H1 (cell line): ENCODE results near the gene ENKUR. TPM values are rescaled to one million over a fixed set of nuclear protein-coding genes. Genes with fewer than 3 reads are reported as not detected.

ENCODE experiments used
- BRCA1 ChIP-seq: IDR thresholded peaks from 2 replicates; pipeline ENCODE4 v1.6.1; 2012; ENCODE audit warnings: low read depth, low read length, improper control_type of control experiment
- CHD1 ChIP-seq: IDR thresholded peaks from 2 replicates; pipeline ENCODE4 v1.6.1; 2012; ENCODE audit warnings: low read depth, low read length, improper control_type of control experiment
- CREB1 ChIP-seq: IDR thresholded peaks from 2 replicates; pipeline ENCODE4 v1.6.1; 2012; ENCODE audit warnings: inconsistent platforms
- FOSL1 ChIP-seq: IDR thresholded peaks from 2 replicates; pipeline ENCODE4 v1.6.1; 2011; ENCODE audit warnings: mild to moderate bottlenecking, low read depth, low read length, moderate library complexity; ENCODE audit not compliant: insufficient read depth
- HDAC2 ChIP-seq, 2 experiments: fragments of 300-600 bp in 1 of 2; sonication (generic) in 1 of 2; IDR thresholded peaks; 2 replicates each; pipeline ENCODE4 v1.6.1; 2011 to 2012; ENCODE audit warnings: low read depth in 2 of 2, low read length in 2 of 2, mild to moderate bottlenecking in 2 of 2, moderate library complexity in 2 of 2, borderline replicate concordance in 1 of 2, inconsistent platforms in 1 of 2
- KDM4A ChIP-seq: IDR thresholded peaks from one replicate; pipeline ENCODE4 v1.7.1; 2012; ENCODE audit warnings: low read depth, mild to moderate bottlenecking, moderate library complexity, low read length, inconsistent platforms; ENCODE audit not compliant: severe bottlenecking
- PHF8 ChIP-seq: fragments of 200-600 bp; sonication (generic); conservative IDR thresholded peaks from 2 replicates; pipeline ENCODE4 v1.7.1; 2012; ENCODE audit warnings: low read depth, mild to moderate bottlenecking, inconsistent platforms, low read length, moderate library complexity
- RBBP5 ChIP-seq: IDR thresholded peaks from 2 replicates; pipeline ENCODE4 v1.7.1; 2012; ENCODE audit warnings: low read depth, mild to moderate bottlenecking, inconsistent platforms, low read length, moderate library complexity, borderline replicate concordance
- RFX5 ChIP-seq: IDR thresholded peaks from 2 replicates; pipeline ENCODE4 v1.6.1; 2011; ENCODE audit warnings: low read depth, low read length, improper control_type of control experiment, borderline replicate concordance
- RNF2 ChIP-seq: fragments of 200-900, 300-1000 bp; sonication (generic); IDR thresholded peaks from 2 replicates; pipeline ENCODE4 v1.7.1; 2016; ENCODE audit warnings: borderline replicate concordance, low read depth, mild to moderate bottlenecking, antibody characterized with exemption, low read length; ENCODE audit not compliant: poor library complexity, severe bottlenecking; ENCODE audit errors: missing control alignments
- SAP30 ChIP-seq: fragments of 300-600 bp; sonication (generic); IDR thresholded peaks from 2 replicates; pipeline ENCODE4 v1.7.1; 2012; ENCODE audit warnings: low read length, moderate library complexity, mild to moderate bottlenecking, inconsistent platforms; ENCODE audit not compliant: insufficient read depth, insufficient replicate concordance
- SIN3A ChIP-seq, 2 experiments: IDR thresholded peaks in 1 of 2; conservative IDR thresholded peaks in 1 of 2; 2 replicates each; pipeline ENCODE4 v1.6.1; 2011 to 2012; ENCODE audit warnings: low read length in 2 of 2, improper control_type of control experiment in 1 of 2, low read depth in 1 of 2, mild to moderate bottlenecking in 1 of 2
- SIRT6 ChIP-seq: IDR thresholded peaks from one replicate; pipeline ENCODE4 v1.7.1; 2012; ENCODE audit warnings: low read length, inconsistent platforms
- SP1 ChIP-seq: IDR thresholded peaks from 2 replicates; pipeline ENCODE4 v1.6.1; 2011; ENCODE audit warnings: low read depth, low read length
- TCF12 ChIP-seq: IDR thresholded peaks from 2 replicates; pipeline ENCODE4 v1.6.1; 2011; ENCODE audit warnings: low read depth, mild to moderate bottlenecking, low read length
- YY1 ChIP-seq: IDR thresholded peaks from 2 replicates; pipeline ENCODE4 v1.6.1; 2011; ENCODE audit warnings: low read depth, mild to moderate bottlenecking, low read length
- ZNF274 ChIP-seq: IDR thresholded peaks from 2 replicates; pipeline ENCODE4 v1.7.0; 2012; ENCODE audit warnings: low read length, borderline replicate concordance; ENCODE audit errors: extremely low read depth
- polyA plus RNA-seq, 7 experiments: library from polyadenylated mRNA; depleted of rRNA in 3 of 7; stranded (reverse) in 5 of 7; unstranded in 2 of 7; fragments of >200 nt in 5 of 7; fragments of 200-250 nt in 2 of 7; gene quantifications; 1 replicate in 5 of 7; 2 replicates in 1 of 7; 4 replicates in 1 of 7; pipeline versions ENCODE4 v1.2.1 to v1.2.3, GENCODE V29; 2011 to 2013; ENCODE audit warnings: missing spikeins in 2 of 7, mixed read lengths in 2 of 7
- total RNA-seq: library from RNA; stranded (reverse); fragmentation: NEBNext Ultra II Directional; extraction: Animal tissue kit (Norgen Biotek cat#: 25700); gene quantifications from 2 replicates; pipeline ENCODE4 v1.2.1, GENCODE V29; 2021
- TF ChIP-seq, protein P1 (sequence below): IDR thresholded peaks from 2 replicates; pipeline ENCODE4 v1.6.1; 2011; ENCODE audit warnings: low read depth, mild to moderate bottlenecking, low read length; ENCODE audit not compliant: insufficient read depth
- TF ChIP-seq, protein P2 (sequence below): IDR thresholded peaks from 2 replicates; pipeline ENCODE4 v1.6.1; 2012; ENCODE audit warnings: low read length, inconsistent platforms
- TF ChIP-seq, protein P3 (sequence below): IDR thresholded peaks from 2 replicates; pipeline ENCODE4 v1.6.1; 2012; ENCODE audit warnings: inconsistent platforms

Gene ENKUR
- total and polyA plus RNA-seq, 2 of the 8 experiments (the other 6 are each of a cell fraction or from before 2014, with no cell fraction given): not detected

DNA sequence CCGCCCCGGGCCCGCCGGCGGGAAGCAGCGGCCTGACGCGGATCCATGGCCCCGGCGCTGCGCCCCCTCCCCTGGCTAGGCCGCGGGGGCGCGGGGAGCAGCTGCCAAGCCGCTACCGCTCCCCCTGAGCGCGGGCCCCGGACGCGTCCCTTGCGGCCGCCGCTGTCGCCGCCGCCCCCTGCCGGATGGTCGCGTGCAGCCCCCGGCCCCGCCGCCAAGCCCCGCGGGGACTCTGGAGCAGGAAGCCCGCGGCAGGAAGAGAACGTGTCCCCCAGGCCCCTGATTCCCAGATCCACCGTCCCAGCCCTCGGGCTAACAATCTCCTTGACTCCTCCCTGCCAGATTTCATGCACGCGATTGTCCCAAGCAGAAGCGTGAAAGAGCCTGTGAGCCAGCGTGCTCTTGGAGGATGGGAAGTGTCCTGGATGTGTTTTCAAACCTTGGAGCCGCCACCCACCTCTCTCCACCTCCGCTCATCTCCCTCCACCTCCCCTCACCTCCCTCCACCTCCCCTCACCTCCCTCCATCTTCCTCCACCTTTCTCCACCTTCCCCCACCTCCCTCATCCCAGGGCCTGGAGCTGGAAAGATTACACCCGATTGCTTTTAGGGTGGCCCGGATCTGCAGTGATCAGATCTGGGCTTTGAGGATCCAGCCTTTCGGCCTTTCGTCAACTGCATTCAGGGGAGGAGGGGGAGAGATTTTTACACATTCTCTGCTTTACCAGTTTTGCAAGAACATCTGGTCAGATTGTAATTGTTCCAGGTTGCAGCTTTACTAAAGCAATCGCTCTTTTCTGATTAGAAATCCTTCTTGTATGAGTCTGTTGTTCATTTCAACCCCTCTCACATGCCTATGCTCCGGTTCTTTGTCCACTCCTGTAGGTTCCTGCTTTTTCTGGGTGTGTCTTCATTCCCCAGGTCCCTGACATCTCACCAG is 63.0 kb downstream of the ENKUR start (continued):
- no peak for TF ChIP-seq SAP30
- no peak for TF ChIP-seq SIN3A (conservative IDR thresholded peaks at IDR 0.05 in 1 of 2, IDR thresholded peaks at IDR 0.05 in 1 of 2; ENCODE audit: low read depth in 1 of 2, low read length in 2 of 2)
- TF ChIP-seq FOSL1: no peak
- TF ChIP-seq KDM4A: peak; percentile 50
- TF ChIP-seq BRCA1: no peak
- peak; percentile 2; the same call in 1 of the 2 replicates for TF ChIP-seq PHF8
- TF ChIP-seq, protein P1, sequence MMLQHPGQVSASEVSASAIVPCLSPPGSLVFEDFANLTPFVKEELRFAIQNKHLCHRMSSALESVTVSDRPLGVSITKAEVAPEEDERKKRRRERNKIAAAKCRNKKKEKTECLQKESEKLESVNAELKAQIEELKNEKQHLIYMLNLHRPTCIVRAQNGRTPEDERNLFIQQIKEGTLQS: no peak
- TF ChIP-seq YY1: no peak; the same call in none of the 2 replicates
- TF ChIP-seq, protein P2, sequence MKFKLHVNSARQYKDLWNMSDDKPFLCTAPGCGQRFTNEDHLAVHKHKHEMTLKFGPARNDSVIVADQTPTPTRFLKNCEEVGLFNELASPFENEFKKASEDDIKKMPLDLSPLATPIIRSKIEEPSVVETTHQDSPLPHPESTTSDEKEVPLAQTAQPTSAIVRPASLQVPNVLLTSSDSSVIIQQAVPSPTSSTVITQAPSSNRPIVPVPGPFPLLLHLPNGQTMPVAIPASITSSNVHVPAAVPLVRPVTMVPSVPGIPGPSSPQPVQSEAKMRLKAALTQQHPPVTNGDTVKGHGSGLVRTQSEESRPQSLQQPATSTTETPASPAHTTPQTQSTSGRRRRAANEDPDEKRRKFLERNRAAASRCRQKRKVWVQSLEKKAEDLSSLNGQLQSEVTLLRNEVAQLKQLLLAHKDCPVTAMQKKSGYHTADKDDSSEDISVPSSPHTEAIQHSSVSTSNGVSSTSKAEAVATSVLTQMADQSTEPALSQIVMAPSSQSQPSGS: no peak
- TF ChIP-seq RNF2: no peak
- TF ChIP-seq ZNF274: no peak
- TF ChIP-seq, protein P3, sequence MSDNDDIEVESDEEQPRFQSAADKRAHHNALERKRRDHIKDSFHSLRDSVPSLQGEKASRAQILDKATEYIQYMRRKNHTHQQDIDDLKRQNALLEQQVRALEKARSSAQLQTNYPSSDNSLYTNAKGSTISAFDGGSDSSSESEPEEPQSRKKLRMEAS: peak; percentile 78
- no peak for TF ChIP-seq SIRT6
- no peak for TF ChIP-seq HDAC2 (IDR thresholded peaks at IDR 0.05; ENCODE audit: borderline replicate concordance in 1 of 2, low read depth in 2 of 2, low read length in 2 of 2)
- TF ChIP-seq TCF12: no peak
- peak; percentile 80; the same call in 1 of the 2 replicates for TF ChIP-seq RBBP5
- no peak for TF ChIP-seq CHD1
- TF ChIP-seq CREB1: no peak
- TF ChIP-seq RFX5: no peak
- TF ChIP-seq SP1: no peak
